Tibial artery (tissue), 4 donors: ENCODE measurements around the gene TSHZ1.

Experiments
- DNase-seq, 2 donors: peaks; one replicate each; pipeline ENCODE4 v3.0.0-alpha.2; 2019
- H3K27ac ChIP-seq, 2 donors: fragments of 200-600 bp; sonication (generic) in 1 of 2; 1 replicate in 1 of 2; 2 replicates in 1 of 2; pipeline ENCODE4 v1.5.1; 2018 to 2019; ENCODE audit warnings: mild to moderate bottlenecking in 1 of 2
- H3K27me3 ChIP-seq, 2 donors: fragments of 200-600 bp; sonication (generic) in 1 of 2; one replicate each; pipeline versions ENCODE4 v1.5.1 to v1.6.0; 2016 to 2019
- H3K36me3 ChIP-seq, 3 donors: fragments of 200-600 bp; sonication (generic) in 2 of 3; one replicate each; pipeline ENCODE4 v1.5.1; 2016 to 2019; ENCODE audit warnings: mild to moderate bottlenecking in 2 of 3
- H3K4me1 ChIP-seq, 4 donors: fragments of 200-600 bp; sonication (generic) in 2 of 4; 1 replicate in 3 of 4; 2 replicates in 1 of 4; pipeline ENCODE4 v1.5.1; 2016 to 2019
- H3K4me3 ChIP-seq, 2 donors: fragments of 200-600 bp; sonication (generic) in 1 of 2; 1 replicate in 1 of 2; 2 replicates in 1 of 2; pipeline ENCODE4 v1.5.1; 2018 to 2019; ENCODE audit warnings: mild to moderate bottlenecking in 2 of 2
- H3K9me3 ChIP-seq, 3 donors: fragments of 200-600 bp; sonication (generic) in 1 of 3; one replicate each; pipeline ENCODE4 v1.5.1; 2016 to 2019
- intact Hi-C: fragments of 100-400 bp; cut with DNase I; formaldehyde crosslinking; loops from one replicate; pipeline ENCODE4 v1.15.0; 2023; ENCODE audit warnings: low total_unique reads
- TF ChIP-seq, protein P1 (sequence below), 2 experiments: fragments of 200-600 bp in 1 of 2; fragments of 450-650 bp in 1 of 2; IDR thresholded peaks; one replicate each; pipeline ENCODE4 v1.5.1; 2017 to 2019; ENCODE audit warnings: antibody characterized with exemption in 2 of 2, mild to moderate bottlenecking in 1 of 2, moderate library complexity in 1 of 2

TSHZ1 gene

DNA sequence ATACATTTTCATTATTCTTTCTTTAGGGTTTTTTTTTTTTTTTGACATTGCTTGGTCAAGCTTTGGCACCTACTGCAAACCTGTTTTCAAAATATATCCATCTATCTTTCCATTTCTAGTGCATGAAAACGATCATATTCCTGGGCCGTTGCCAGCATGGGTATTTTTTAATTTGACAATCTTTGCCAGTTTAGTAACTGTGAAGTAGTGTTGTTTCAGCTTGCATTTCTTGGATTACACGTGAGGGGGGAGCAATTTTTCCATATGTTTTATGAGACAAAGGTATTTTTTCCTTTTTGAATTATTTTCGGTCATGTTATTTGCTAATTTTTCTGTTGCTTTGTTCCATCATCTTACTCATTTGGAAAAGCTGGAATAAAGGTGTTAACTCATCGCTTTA lies 40.9 kb downstream of the TSHZ1 start:
- intact Hi-C loops = no loop called here
- Histone ChIP-seq H3K9me3 (no peaks in the 10 kb centered on the region), H3K27me3 (no peaks in the 10 kb centered on the region), H3K4me1 (peaks cover 0 to 43% (median 27%) of the 10 kb centered on the region in 4 donors), H3K27ac (no peak overlapping the region), H3K4me3 (no peak overlapping the region), H3K36me3 (no peaks in the 10 kb centered on the region)
- TF ChIP-seq, protein P1, sequence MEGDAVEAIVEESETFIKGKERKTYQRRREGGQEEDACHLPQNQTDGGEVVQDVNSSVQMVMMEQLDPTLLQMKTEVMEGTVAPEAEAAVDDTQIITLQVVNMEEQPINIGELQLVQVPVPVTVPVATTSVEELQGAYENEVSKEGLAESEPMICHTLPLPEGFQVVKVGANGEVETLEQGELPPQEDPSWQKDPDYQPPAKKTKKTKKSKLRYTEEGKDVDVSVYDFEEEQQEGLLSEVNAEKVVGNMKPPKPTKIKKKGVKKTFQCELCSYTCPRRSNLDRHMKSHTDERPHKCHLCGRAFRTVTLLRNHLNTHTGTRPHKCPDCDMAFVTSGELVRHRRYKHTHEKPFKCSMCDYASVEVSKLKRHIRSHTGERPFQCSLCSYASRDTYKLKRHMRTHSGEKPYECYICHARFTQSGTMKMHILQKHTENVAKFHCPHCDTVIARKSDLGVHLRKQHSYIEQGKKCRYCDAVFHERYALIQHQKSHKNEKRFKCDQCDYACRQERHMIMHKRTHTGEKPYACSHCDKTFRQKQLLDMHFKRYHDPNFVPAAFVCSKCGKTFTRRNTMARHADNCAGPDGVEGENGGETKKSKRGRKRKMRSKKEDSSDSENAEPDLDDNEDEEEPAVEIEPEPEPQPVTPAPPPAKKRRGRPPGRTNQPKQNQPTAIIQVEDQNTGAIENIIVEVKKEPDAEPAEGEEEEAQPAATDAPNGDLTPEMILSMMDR (IDR thresholded peaks at IDR 0.05) = no peak
- DNase-seq = no peak

DNA sequence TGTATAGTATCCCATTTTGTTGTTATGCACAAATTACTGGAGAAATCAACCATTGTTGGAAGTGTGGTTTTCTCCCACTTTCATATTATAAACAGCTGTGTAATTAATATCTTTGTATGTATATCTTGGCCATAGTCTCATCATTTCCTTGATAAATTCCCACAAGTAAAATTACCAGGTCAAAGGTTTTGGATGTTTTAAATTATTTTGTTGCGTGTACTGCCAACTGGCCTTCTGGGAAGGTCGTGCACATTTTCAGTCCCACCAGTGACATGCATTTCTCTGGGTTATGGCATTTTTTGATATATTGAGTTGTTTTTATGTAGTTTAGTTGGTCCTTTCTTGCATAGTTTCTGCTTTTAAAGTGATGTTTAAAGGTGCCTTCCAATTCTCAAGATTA lies 41.5 kb downstream of the TSHZ1 start:
- Histone ChIP-seq H3K9me3 (no peaks in the 10 kb centered on the region), H3K27me3 (no peaks in the 10 kb centered on the region), H3K27ac (no peak overlapping the region), H3K36me3 (no peaks in the 10 kb centered on the region), H3K4me3 (no peak overlapping the region), H3K4me1 (peaks cover 0 to 43% (median 27%) of the 10 kb centered on the region in 4 donors)
- TF ChIP-seq, protein P1 (IDR thresholded peaks at IDR 0.05) = no peak
- intact Hi-C loops = no loop called here
- DNase-seq = no peak

DNA sequence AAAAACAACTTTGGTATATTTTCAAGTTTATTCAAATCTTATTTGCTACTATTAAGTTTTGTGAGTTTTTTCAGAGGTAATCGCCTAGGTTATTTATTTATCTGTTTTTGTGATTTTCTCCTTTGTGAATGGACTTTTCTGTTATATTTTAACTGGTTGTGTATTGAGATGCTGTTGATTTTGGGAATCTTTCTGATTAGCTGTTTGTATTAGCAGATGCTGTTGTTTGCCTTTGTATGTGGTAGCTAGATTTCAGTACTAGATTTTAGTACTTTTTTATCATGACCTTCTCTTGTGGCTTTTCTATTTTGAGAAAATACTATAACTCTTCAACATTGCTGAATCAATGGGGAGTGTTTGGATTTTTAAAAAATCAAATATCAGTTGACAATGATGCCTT lies 42.4 kb downstream of the TSHZ1 start:
- H3K27ac ChIP-seq = no peak overlapping the region
- TF ChIP-seq, protein P1 (IDR thresholded peaks at IDR 0.05) = no peak
- intact Hi-C loops = no loop called here
- peaks cover 0 to 42% (median 27%) of the 10 kb centered on the region in 4 donors for H3K4me1 ChIP-seq
- H3K36me3 ChIP-seq = no peaks in the 10 kb centered on the region
- no peaks in the 10 kb centered on the region for H3K27me3 ChIP-seq
- H3K9me3 ChIP-seq = no peaks in the 10 kb centered on the region
- DNase-seq = no peak
- no peak overlapping the region for H3K4me3 ChIP-seq

DNA sequence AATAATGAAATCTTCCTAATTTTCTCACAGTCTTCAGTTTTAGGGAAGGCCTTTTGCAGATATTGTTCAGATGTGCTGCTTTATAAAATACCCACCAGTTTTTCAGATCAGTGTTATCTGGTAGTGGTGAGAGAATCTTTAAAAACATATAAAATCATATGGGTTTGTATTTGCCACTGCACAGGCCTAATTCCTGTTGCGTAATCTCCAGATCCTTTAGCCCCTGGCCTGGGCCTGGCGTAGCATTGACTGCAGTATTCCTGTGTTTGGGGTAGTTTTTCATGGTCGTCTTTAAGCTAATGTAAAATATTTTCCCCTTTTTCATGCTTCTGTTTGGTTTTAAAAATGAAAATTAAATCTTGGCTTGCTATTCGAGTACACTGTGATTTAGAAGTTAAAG lies 43.2 kb downstream of the TSHZ1 start:
- H3K4me1 ChIP-seq = peaks cover 0 to 42% (median 26%) of the 10 kb centered on the region in 4 donors
- no peak overlapping the region for H3K27ac ChIP-seq

DNA sequence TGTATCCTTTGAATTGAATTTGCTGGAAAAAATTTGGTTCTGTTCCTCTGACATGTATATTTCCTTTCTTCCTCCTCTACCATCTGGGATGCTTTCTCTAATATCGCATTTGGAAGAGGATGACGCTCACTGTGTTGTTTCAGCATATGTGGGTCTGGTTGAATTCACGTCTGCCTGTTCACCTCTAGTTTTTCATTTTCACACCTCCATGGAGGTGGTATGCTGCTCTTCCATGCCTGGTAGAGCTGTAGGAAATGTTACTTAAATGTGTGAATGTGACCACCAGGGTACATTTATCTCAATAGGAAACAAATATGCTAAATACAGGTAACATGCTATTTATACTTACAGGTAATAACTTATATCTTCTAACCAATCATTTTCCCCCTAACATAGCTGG lies 44.5 kb downstream of the TSHZ1 start:
- no peaks in the 10 kb centered on the region for H3K9me3 ChIP-seq
- TF ChIP-seq, protein P1 (IDR thresholded peaks at IDR 0.05) = no peak
- intact Hi-C loops = loop anchor here (2.0 kb wide), 1 partner anchor 48 kb away; no protein-coding TSS in a partner anchor
- no peaks in the 10 kb centered on the region for H3K27me3 ChIP-seq
- no peaks in the 10 kb centered on the region for H3K36me3 ChIP-seq
- H3K4me3 ChIP-seq = no peak overlapping the region
- H3K4me1 ChIP-seq = peaks cover 0 to 42% (median 24%) of the 10 kb centered on the region in 4 donors
- DNase-seq = no peak
- no peak overlapping the region for H3K27ac ChIP-seq

More for the DNA sequence above, 43.2 kb downstream of the TSHZ1 start:
- no peak for DNase-seq
- H3K4me3 ChIP-seq = no peak overlapping the region
- H3K27me3 ChIP-seq = no peaks in the 10 kb centered on the region
- H3K9me3 ChIP-seq = no peaks in the 10 kb centered on the region
- intact Hi-C loops = loop anchor here (2.0 kb wide), 1 partner anchor 47 kb away; no protein-coding TSS in a partner anchor
- TF ChIP-seq, protein P1 (IDR thresholded peaks at IDR 0.05) = no peak
- H3K36me3 ChIP-seq = no peaks in the 10 kb centered on the region

DNA sequence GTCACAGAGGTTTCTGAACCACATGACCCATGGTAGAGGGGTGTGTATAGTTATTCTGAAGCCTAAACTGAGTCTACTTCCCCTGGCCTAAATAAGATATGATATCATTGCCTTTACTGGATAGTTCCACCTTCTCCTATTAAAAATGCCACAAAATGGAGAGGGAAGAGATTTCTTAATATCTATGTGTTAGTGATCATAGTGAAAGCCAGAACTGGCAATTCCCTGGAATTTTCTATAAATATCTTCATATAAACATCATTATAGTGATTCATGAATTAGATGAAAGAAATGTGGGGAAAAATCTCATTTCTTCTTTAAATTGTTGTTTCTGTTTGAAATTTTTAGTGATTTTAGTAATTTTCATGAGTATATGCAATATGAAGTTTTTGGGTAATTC lies 45.8 kb downstream of the TSHZ1 start:
- Histone ChIP-seq H3K36me3 (no peaks in the 10 kb centered on the region), H3K4me1 (peaks cover 0 to 39% (median 22%) of the 10 kb centered on the region in 4 donors), H3K27me3 (no peaks in the 10 kb centered on the region), H3K4me3 (no peak overlapping the region), H3K9me3 (no peaks in the 10 kb centered on the region), H3K27ac (no peak overlapping the region)
- intact Hi-C loops = no loop called here
- no peak for DNase-seq
- TF ChIP-seq, protein P1 (IDR thresholded peaks at IDR 0.05) = no peak
